ENCODE data around the gene SLC8A2.

Gene SLC8A2

GRCh38 chr19:47430041-47430802, 41.5 kb downstream of the SLC8A2 start:
- no peak for DNase-seq (ENCODE audit: low read depth in 2 of 2)

DNA sequence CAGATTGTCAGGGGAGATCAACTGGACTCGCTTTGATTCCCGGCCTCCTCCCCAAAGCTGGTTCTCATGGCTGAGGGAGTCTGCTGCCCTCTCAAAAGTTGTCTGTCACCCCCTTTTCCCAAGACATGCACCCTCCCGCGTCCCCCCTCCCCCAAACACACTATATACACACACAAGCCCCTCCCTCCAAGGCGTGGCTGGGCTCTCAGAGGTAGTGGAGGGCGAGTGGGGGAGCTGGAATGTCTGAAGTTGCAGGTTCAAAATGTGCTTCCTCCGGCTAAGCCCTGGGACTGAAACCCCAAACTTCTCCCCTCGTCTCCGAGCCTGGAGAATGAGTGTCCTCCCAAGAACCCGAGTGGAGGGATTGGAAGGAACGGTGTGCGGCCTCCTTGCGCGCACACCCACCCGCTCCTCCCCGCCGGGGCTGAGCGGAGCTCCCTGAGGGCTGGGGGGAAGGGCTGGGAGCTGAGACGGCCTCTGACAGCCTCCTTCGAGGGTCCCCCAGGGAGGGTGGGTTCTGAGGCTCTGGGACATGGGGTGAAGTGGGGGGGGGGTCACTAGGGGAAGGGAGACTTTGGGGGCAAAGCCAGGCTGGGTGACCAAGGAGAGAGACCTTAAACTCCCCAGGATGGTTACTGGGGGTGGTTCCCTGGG, 42.4 kb downstream of the SLC8A2 start:
- DNase-seq (ENCODE audit: low read depth in 2 of 2): no peak

DNA sequence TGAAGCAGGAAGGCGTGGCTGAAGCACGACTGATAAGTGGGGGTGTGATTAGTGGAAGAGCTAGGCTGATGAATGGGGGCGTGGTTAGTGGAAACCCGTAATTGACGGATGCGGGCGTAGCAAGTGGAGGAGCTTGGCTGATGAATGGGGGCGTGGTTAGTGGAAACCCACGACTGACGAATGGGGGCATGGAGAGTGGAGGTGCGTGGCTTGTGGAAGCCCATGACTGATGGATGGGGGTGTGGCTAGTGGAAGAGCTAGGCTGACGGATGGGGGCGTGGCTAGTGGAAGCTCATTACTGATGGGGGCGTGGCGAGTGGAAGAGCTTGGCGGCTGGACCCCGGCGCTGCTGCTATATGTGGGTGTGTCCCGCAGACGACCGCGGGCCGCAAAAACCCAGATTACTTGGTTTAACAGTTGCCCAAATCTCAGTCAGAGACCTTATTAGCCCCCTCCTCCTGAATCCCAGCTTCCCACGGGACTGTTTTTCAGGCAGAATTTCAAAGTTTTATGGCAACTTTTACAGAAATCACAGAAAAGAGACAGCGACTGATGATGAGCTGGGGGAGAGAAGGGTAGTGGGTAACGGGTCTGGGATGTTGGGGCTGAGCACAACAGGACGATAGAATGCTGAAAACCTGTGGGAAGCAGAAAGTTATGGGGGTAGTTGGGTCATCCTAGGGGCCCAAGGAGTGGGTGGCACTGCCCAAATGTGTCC, 43.4 kb downstream of the SLC8A2 start:
- peak; percentile 19 to 49 for DNase-seq (ENCODE audit: low read depth in 2 of 2)

DNA sequence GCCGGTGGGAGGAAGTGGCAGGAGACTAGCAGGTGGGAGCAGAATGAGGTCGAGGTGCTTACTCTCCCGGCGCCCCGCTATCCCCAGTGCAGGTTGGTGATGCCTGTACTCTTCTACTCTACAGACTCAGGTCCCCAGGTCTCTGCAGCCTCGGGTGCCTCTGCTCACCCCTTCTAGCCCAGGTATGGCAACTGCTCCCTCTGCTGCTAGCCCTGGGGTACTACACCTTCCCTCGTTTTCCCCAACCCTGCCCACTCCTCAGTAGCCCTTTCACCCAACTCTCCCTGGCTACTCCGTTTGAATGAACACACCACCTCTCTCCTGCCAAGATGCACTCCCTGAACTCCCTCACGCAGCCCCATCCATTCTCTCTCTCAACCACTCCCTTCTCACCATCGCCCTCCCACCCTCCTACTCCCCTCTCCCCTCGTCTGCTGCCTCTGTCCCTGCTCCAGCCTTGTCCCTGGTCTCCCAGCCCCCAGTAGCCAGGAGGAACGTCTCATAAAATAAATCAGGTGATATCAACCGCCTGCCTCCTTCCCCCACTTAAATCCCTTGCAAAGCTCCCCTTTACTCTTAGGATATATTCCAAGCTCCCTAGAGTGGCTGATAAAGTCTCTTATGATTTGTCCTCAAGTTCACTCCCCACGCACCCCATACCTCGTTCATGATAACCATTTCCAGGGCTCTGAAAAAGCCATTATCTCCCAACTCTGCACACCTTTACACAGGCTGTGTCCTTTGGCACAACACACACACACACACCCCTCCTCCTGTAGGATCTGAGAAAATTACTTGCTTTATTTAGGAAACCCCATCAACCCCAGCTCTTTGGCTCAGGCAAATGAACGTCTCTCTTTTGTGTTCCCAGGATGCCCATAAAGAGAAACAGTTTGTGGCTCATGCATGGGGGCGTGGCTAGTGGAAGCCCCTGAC, 44.2 kb downstream of the SLC8A2 start:
- peak; percentile 19 to 50 for DNase-seq (ENCODE audit: low read depth in 2 of 2)

DNA sequence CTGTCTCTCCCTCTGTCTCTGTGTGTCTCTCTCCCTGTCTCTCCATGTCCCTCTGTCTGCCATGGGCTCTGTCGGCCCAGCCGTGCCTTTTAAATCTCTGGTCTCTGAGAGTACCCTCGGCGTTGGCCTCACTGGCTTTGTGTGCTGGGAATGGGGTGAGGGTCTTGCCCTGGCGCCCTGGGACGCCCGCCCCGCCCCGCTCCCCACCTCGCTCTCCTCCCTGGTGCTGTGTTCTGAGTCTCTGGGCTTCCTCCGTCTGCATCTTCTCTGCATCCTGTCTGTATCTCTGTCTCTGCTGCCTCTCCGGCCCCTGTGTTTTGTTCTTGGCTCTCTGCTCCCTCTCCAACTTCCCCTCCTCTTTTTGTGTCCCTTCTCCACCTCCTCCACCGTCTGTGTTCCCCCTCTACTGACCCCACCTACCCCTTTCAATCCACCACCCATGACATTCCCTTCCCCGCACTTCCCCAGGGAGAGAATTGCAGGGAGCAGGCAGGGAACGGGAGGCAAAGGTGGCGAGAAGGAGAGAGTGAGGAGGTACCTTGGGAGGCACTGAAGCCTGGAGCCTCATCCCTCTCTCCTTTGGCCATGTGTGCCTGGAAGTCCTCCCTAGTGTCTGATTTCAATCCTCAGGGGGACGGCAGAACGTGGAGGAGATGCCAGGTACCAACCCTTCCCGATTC, 48.4 kb downstream of the SLC8A2 start:
- no peak for DNase-seq (ENCODE audit: low read depth in 2 of 2)

GRCh38 chr19:47422417-47423163, 49.1 kb downstream of the SLC8A2 start:
- DNase-seq (ENCODE audit: low read depth in 2 of 2): no peak

DNA sequence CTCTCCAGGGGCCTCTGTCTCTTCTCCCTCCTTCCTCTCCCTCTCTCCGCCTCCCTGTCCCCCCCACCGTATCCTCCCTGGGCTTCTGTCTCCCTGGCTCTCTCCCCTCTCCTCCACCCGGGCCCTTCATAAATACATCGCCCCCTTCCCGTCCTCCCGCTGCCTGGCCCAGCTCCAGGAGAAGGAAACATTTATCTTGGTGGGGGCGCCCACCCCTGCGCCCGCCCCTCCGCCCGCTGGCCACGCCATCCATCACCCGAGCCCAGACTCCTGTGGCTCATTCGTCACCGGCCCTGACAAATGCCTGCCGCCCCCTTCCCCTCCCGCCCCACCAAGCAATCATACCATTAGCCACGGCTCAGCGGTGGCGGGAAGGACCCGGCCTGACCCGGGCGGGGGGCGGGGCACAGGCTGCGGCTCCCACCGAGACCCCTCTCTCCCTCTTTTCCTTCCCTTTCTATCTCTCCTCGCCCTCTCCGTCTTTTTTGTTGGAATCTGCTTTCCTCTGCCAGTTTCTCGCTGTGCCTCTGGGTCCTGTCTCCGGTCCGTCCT, 49.8 kb downstream of the SLC8A2 start:
- DNase-seq (ENCODE audit: low read depth in 2 of 2): no peak

DNA sequence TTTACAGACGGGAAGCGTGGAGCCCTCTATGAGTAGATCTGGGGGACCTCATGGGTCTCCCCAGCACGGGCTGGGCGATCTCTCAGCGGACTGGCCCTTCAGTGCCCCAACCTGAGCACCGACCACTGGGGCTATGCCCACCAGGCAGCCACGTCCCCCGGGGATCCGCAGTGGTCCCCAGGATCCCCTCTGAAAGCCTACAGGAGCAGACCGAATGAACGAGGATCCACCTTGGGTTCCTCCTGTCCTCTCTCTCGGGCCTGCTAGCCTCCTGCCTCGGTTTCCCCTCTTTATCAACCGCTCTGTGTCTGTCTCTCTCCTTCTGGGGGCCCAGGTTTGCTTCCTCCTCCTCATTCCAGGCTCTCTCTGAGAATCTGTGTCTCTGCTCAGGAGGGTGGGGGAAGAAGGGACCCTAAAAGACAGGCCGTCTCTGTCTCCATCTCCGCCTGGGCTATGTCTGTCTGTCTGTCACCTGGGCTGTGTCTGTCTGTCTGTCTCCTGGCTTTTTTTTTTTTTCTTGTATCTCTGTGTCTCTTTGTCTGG, 50.4 kb downstream of the SLC8A2 start:
- no peak for DNase-seq (ENCODE audit: low read depth in 2 of 2)

DNA sequence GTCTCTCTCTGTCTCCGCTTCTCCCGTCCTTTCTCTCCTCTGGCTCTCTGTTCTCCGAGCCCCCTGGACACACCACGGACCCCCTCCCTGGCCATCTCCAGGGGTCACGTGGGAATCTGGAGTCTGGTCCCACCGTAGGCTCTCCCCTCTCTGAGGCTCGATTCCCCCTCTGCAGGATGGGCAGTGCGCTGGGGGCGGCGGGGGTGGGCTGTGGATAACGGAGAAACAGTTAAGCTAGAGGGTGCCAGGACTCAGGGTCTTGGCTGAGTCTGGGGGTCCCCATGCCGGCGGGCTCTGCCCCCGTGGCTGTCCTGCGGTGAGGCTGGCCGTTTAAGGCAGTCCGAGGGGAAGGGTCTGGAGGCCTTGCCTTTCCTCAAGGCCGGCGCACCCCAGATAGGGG, 51.9 kb downstream of the SLC8A2 start:
- DNase-seq (ENCODE audit: low read depth in 2 of 2): no peak

DNA sequence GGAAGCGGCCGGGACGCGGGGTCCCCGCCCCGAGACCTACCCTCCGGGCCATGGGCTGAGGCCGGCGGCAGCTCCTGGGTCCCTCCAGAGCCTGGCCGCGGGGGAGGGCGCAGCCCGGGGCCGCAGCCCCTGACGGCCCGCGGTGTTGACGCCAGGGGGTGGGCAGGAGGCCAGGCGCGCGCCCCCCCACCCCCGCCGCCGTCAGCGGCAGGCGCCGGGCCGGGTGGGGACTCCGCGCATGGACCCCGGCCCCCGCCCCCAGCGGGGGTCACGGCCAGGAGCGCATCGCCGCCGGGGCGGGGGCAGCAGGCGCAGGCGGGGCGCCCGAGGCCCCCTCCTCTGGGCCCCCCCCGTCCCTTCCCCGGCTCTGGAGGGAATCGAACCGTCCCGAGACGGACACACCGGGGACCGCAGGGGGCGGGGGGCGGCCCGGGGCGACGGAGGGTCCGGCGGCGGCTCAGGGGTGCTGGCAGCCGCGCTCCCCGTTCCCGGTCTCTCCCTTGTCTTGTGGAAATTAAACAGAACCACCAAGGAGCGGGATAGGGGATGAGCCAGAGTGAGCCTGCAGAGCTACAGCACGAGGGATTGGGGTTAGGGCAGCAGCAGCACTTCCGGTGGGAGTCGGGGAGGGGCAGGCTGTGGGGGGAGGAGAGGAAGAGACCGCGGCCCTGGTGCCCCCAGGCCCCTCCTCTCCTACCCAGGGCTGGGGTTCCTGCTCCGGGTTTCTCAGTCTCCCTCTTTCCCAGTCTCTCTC, 52.5 kb downstream of the SLC8A2 start, which contains the start of gene MEIS3:
TSS of gene MEIS3 (minus strand) at position 498 of the 754 bp plus-strand sequence. CDS start at position 52, 446 bp downstream.
- DNase-seq (ENCODE audit: low read depth in 2 of 2): no peak

DNA sequence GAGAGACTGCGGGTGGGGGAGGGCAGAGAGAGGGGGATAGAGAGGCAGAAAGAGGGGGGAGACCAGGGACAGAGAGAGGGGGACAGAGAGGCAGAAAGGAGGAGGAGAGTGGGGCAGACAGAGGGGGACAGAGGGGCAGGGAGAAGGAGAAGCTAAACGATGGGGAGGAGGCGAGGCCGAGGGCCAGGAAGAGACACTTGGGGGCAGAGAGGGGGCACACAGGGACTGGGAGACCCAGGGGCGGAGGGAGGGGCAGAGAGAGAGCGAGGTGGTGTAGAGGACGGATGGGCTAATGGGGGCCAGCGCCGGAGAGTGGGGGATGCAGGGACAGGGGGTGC, 53.0 kb downstream of the SLC8A2 start:
- no peak for DNase-seq (ENCODE audit: low read depth in 2 of 2)

- DNase-seq (ENCODE audit: low read depth in 2 of 2): no peak
Observed at GRCh38 chr19:47417746-47418691, 53.7 kb downstream of the SLC8A2 start.

DNA sequence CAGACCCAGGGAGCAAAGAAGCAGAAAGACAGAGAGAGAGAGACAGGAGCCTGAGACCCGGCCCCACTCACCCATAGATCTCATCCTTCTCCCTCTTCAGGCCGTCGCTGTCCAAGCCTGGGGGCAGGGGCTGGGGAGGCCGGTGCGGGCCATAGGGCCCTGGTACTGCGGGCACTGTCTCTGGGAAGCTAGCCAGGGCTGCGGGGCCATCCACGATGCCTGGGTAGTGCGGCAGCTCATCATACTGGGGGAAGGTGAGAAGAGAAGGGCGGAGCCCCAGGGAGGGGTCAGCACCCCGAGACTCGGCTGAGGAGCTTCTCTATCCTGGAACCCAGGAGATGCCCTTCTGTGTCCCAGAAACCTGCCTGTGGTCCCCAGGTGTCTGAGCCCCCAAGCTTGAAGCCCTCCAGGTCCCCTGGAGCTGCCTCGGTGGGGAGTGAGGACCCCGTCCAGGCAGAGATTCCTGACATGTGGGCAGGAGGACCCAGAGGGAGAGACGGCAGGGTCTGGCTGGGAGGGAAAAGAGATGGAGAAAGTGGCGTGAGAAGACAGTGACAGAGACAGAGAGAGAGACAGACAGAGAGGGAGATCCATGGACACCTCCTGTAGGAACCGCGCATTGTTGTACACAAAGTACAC, 54.5 kb downstream of the SLC8A2 start:
- no peak for DNase-seq (ENCODE audit: low read depth in 2 of 2)

- no peak for DNase-seq (ENCODE audit: low read depth in 2 of 2)
Observed at GRCh38 chr19:47416643-47416985, 55.1 kb downstream of the SLC8A2 start.

DNA sequence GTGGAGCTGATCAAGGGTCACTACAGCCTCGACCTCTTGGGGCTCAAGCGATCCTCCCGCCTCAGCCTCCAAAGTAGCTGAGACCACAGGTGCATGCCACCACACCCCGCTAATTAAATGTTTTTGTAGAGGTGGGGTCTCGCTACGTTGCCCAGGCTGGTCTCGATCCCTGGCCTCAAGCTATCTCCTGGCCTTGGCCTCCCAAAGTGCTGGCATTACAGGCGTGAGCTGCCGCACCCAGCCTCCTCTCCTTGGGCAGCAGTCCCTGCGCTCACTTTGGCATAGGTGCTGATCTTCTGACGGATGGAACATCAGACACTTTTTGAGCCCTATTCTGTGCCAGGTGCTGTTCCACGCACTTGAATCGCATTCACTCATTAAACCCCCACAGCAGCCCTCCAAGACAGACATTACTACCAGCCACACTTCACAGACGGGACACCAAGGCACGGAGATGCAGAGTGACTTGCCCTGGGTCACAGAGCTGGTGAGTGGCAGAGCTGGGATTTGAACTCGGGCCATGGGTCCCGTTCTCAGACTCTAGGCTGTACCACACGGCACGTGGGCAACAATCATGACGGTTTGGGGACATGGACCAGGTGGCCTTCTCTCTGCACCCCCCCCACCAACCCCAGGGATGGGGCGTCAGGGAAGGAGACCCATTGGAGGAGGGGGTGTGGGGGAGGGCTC, 55.6 kb downstream of the SLC8A2 start:
- no peak for DNase-seq (ENCODE audit: low read depth in 2 of 2)

DNA sequence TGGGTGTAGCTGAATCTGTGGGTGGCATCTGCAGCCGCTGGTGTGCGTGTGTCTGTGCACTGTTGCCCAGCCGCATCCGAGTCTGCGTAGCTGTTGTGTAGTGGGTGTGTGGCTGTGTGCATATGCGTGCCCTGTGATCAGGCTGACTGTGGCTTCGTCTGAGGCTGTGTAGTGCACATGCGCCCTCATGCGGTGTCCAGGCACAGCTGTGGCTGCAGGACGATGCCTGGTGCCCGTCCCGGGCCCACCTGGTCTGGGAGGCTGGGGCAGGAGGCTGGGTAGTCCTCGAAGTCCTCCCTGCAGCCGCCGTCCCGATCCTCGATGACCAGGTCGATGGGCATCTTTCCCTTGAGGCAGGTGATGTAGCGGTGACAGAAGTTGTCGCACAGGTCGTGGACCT, 57.2 kb downstream of the SLC8A2 start:
- DNase-seq (ENCODE audit: low read depth in 2 of 2): no peak

DNA sequence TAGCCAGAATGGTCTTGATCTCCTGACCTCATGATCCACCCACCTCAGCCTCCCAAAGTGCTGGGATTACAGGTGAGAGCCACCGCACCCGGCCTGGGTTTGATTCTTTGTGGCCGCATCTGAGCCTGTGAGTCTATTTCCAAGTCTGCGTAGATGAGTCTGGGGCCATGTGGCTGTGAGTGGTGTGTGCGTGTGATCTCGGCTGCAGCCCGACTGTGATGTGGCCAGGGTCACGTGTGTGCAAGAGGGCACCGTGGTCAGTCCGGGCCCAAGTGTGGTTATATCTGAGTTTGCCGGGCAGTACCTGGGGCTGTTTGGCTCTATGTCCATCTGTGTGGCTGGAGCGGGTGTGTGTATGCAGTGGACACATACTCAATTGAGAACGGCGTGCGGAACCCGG, 57.8 kb downstream of the SLC8A2 start:
- DNase-seq (ENCODE audit: low read depth in 2 of 2): no peak
